ENCODE measurements around the gene TIMM23. TPM values are rescaled to one million over a fixed set of nuclear protein-coding genes. Genes with fewer than 3 reads are reported as not detected.

The TIMM23 gene
- total and polyA plus RNA-seq, 2 of the 4 experiments (the other 2 are of a cell fraction): 82.4 to 86.2 TPM

DNA sequence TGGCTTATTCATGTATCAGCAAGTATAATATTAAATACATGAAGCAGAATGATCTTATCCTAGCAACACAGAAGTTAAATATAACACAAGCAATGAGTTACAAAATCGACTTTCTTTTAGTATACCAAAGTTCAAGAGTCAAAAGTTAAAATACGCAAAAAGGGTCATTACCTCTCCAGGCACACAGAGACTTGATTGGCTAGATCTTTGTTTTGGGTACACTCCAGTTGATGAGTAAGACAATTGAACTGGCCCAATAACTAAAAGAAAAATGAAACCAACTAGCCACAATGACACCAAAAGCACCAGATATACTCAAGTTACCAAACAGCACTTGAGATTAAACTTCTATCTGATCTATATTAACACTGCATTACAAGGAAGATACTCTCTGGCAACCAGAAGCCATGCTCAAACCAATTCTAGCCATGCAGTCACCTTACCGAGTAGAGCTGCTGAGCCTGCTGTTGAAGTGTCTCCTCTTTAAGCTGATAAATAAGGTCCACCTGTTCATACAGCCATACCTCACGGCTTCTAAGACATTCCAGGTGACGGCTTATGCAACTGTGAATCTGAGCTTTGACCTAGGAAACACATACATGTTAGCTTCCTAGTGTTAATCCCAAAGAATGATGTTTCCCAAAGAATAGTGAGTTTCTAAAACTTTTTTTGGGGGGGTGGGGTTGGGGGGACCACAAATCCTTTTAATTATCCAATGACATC is 42.6 kb downstream of the TIMM23 start:
- ChIA-PET POLR2A (ENCODE audit: unreplicated experiment) (no interaction called here), CTCF (no interaction called here)
- Histone ChIP-seq H3K36me3 (ENCODE audit: control insufficient read depth, insufficient read depth, low read length) (peaks cover 40% of the 10 kb centered on the region), H2BK5ac (ENCODE audit: low read depth, low read length, poor library complexity, severe bottlenecking) (peak overlapping the region; percentile 56), H2BK120ac (ENCODE audit: low read depth, low read length) (no peak overlapping the region), H3K56ac (ENCODE audit: extremely low read depth, insufficient read depth, low read length) (no peak overlapping the region), H3K14ac (replicated peaks; ENCODE audit: low read depth, low read length) (no peak overlapping the region), H3K79me1 (ENCODE audit: low read depth in 1 of 2, low read length in 2 of 2) (peaks cover 31 to 57% of the 10 kb centered on the region in 2 experiments), H3K9me3 (ENCODE audit: control insufficient read depth, insufficient read depth, low read length) (no peaks in the 10 kb centered on the region), H3K4me3 (ENCODE audit: insufficient read depth, low read depth, low read length) (no peak overlapping the region), H3K4ac (ENCODE audit: low read depth, low read length) (no peak overlapping the region), H2BK15ac (ENCODE audit: low read depth, low read length) (no peak overlapping the region), H3K4me2 (ENCODE audit: low read depth, low read length) (peak overlapping the region; percentile 50; the same call in 1 of the 2 replicates), H2AK9ac (replicated peaks; ENCODE audit: low read depth, low read length, poor library complexity) (no peak overlapping the region), H3K27me3 (ENCODE audit: control insufficient read depth, insufficient read depth, low read length) (no peaks in the 10 kb centered on the region), H3K27ac (ENCODE audit: insufficient read depth, low read length) (peak overlapping the region; percentile 9; the same call in 1 of the 2 replicates), H3K18ac (ENCODE audit: low read depth, low read length) (no peak overlapping the region), H3K9ac (ENCODE audit: low read depth, low read length) (no peak overlapping the region), H2BK20ac (ENCODE audit: low read depth, low read length) (no peak overlapping the region), H3K9me1 (ENCODE audit: insufficient read depth, low read length) (peaks cover 14% of the 10 kb centered on the region), H2AK5ac (ENCODE audit: low read depth, low read length) (no peak overlapping the region), H4K5ac (ENCODE audit: low read depth, low read length) (peak overlapping the region; percentile 35; the same call in 1 of the 2 replicates), H3K4me1 (ENCODE audit: control insufficient read depth, insufficient read depth, low read length) (peaks cover 13% of the 10 kb centered on the region), H2AFZ (replicated peaks; ENCODE audit: low read length, poor library complexity) (no peak overlapping the region), H4K8ac (ENCODE audit: low read depth in 2 of 2, low read length in 2 of 2) (no peak overlapping the region), H3K23ac (ENCODE audit: low read depth, low read length) (no peak overlapping the region), H4K20me1 (ENCODE audit: insufficient read depth, low read length) (peaks cover 39% of the 10 kb centered on the region), H4K91ac (ENCODE audit: insufficient read depth, low read depth, low read length) (no peak overlapping the region)
- dilution Hi-C loops (cut with HindIII; ENCODE audit: low sequenced_read_pairs, unreplicated experiment) (no loop called here), intact Hi-C loops (cut with micrococcal nuclease) (no loop called here), in situ Hi-C loops (cut with MboI; ENCODE audit: low sequenced_read_pairs) (loop anchor here (25.0 kb wide), 1 partner anchor 1028 kb away; the partner anchor contains the start of gene DEPP1)
- BruUV-seq (replicated peaks): no TSS peak
- DNase-seq: peak; percentile 65
- 83% methylated on average over 1 of the region's 5 CpGs; no CpG with 5 or more reads in 1 of the 2 experiments for WGBS, 2 experiments (ENCODE audit: extremely low coverage in 2 of 2, insufficient read length in 1 of 2)
- peak; percentile 21 for ATAC-seq (ENCODE audit: low read depth)
- TF ChIP-seq RAD21 (IDR thresholded peaks at IDR 0.05; ENCODE audit: low read length) (no peak), POLR2A (IDR thresholded peaks at IDR 0.05; ENCODE audit: low read depth, low read length) (no peak), RCOR1 (IDR thresholded peaks at IDR 0.05; ENCODE audit: insufficient replicate concordance, low read length) (no peak), BHLHE40 (IDR thresholded peaks at IDR 0.05; ENCODE audit: low read depth, low read length) (no peak), FOS (IDR thresholded peaks at IDR 0.05; ENCODE audit: low read depth, low read length) (no peak), MAZ (IDR thresholded peaks at IDR 0.05; ENCODE audit: borderline replicate concordance, low read depth, low read length) (no peak), CEBPB (IDR thresholded peaks at IDR 0.05; ENCODE audit: low read depth, low read length) (no peak), MAFK (IDR thresholded peaks at IDR 0.05; ENCODE audit: low read depth, low read length) (no peak), SMC3 (IDR thresholded peaks at IDR 0.05; ENCODE audit: low read depth, low read length) (no peak), NFE2L2 (IDR thresholded peaks at IDR 0.05; ENCODE audit: low read depth, low read length) (no peak), RFX5 (IDR thresholded peaks at IDR 0.05; ENCODE audit: low read depth, low read length) (no peak), MXI1 (IDR thresholded peaks at IDR 0.05; ENCODE audit: borderline replicate concordance, low read depth, low read length) (no peak)
- TF ChIP-seq, protein P1, sequence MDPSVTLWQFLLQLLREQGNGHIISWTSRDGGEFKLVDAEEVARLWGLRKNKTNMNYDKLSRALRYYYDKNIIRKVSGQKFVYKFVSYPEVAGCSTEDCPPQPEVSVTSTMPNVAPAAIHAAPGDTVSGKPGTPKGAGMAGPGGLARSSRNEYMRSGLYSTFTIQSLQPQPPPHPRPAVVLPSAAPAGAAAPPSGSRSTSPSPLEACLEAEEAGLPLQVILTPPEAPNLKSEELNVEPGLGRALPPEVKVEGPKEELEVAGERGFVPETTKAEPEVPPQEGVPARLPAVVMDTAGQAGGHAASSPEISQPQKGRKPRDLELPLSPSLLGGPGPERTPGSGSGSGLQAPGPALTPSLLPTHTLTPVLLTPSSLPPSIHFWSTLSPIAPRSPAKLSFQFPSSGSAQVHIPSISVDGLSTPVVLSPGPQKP (IDR thresholded peaks at IDR 0.05; ENCODE audit: borderline replicate concordance, low read depth, low read length): no peak
- TF ChIP-seq, protein P2, sequence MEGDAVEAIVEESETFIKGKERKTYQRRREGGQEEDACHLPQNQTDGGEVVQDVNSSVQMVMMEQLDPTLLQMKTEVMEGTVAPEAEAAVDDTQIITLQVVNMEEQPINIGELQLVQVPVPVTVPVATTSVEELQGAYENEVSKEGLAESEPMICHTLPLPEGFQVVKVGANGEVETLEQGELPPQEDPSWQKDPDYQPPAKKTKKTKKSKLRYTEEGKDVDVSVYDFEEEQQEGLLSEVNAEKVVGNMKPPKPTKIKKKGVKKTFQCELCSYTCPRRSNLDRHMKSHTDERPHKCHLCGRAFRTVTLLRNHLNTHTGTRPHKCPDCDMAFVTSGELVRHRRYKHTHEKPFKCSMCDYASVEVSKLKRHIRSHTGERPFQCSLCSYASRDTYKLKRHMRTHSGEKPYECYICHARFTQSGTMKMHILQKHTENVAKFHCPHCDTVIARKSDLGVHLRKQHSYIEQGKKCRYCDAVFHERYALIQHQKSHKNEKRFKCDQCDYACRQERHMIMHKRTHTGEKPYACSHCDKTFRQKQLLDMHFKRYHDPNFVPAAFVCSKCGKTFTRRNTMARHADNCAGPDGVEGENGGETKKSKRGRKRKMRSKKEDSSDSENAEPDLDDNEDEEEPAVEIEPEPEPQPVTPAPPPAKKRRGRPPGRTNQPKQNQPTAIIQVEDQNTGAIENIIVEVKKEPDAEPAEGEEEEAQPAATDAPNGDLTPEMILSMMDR (conservative IDR thresholded peaks at IDR 0.05; ENCODE audit: low read depth, low read length): no peak
- TF ChIP-seq, protein P3, sequence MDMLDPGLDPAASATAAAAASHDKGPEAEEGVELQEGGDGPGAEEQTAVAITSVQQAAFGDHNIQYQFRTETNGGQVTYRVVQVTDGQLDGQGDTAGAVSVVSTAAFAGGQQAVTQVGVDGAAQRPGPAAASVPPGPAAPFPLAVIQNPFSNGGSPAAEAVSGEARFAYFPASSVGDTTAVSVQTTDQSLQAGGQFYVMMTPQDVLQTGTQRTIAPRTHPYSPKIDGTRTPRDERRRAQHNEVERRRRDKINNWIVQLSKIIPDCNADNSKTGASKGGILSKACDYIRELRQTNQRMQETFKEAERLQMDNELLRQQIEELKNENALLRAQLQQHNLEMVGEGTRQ (IDR thresholded peaks at IDR 0.05; ENCODE audit: low read depth, low read length): no peak
